ENCODE results near the gene PCLAF.

DNA sequence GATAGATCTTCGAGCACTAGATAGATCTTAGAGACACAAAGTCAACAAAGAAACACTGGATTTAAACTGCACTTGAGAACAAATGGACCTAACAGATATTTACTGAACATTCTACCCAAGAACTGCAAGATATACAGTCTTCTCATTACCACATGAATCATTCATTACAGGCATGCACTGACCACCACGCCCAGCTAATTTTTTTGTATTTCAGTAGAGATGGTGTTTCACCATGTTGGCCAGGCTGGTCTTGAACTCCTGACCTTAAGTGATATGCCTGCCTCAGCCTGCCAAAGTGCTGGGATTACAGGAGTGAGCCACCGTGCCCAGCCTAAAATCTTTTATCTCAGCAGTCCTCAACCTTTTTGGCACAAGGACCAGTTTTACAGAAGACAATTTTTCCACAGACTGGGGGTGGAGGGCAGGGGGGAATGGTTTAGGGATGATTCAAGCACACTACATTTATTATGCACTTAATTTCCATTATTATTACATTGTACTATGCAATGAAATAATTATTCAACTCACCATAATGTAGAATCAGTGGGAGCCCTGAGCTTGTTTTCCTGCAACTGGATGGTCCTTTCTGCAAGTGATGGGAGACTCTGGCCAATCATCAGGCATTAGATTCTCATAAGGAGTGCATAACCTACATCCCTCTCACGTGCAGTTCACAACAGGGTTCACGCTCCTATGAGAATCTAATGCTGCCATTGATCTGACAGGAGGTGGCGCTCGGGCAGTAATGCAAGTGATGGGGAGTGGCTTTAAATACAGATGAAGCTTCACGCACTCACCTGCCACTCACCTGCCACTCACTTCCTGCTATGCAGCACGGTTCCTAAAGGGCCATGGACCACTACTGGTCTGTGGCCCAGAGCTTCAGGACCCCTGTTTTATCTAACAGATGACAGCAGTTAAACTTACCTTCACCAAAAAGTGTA is 47.0 kb downstream of the PCLAF start:
- TF ChIP-seq, protein P1, sequence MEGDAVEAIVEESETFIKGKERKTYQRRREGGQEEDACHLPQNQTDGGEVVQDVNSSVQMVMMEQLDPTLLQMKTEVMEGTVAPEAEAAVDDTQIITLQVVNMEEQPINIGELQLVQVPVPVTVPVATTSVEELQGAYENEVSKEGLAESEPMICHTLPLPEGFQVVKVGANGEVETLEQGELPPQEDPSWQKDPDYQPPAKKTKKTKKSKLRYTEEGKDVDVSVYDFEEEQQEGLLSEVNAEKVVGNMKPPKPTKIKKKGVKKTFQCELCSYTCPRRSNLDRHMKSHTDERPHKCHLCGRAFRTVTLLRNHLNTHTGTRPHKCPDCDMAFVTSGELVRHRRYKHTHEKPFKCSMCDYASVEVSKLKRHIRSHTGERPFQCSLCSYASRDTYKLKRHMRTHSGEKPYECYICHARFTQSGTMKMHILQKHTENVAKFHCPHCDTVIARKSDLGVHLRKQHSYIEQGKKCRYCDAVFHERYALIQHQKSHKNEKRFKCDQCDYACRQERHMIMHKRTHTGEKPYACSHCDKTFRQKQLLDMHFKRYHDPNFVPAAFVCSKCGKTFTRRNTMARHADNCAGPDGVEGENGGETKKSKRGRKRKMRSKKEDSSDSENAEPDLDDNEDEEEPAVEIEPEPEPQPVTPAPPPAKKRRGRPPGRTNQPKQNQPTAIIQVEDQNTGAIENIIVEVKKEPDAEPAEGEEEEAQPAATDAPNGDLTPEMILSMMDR (conservative IDR thresholded peaks at IDR 0.05 in 1 of 2, IDR thresholded peaks at IDR 0.05 in 1 of 2; ENCODE audit: extremely low read depth in 1 of 2, insufficient read depth in 1 of 2, low read depth in 1 of 2, low read length in 2 of 2) = no peak
- TF ChIP-seq EZH2 (IDR thresholded peaks at IDR 0.05; ENCODE audit: borderline replicate concordance, low read length) = no peak

Measured in mammary epithelial cell (primary cell).